Measurements from ENCODE around the gene ATOH8.

- TF ChIP-seq CTCF (IDR thresholded peaks at IDR 0.05) (no peak), POLR2A (IDR thresholded peaks at IDR 0.05) (no peak)
These were observed 35.5 kb downstream of the ATOH8 start for GRCh38 chr2:85789271-85789670.

Data from heart left ventricle (tissue), 13 donors.